Nephron (organoid): Measurements from ENCODE around the gene ALKBH5.

ENCODE experiments used
- H3K27ac Mint-ChIP-seq, 3 experiments: 2 replicates each; pipeline ENCODE4 v1.8.0; 2020; ENCODE audit warnings: mixed read lengths in 3 of 3, mild to moderate bottlenecking in 2 of 3, moderate library complexity in 1 of 3
- H3K27me3 Mint-ChIP-seq: 2 replicates; pipeline ENCODE4 v1.8.0; 2021; ENCODE audit warnings: low read depth, mild to moderate bottlenecking, moderate library complexity, mixed read lengths
- H3K36me3 Mint-ChIP-seq: 2 replicates; pipeline ENCODE4 v1.8.0; 2020; ENCODE audit warnings: low read depth, mixed read lengths
- H3K4me1 Mint-ChIP-seq: 2 replicates; pipeline ENCODE4 v1.8.0; 2020; ENCODE audit warnings: mixed read lengths
- H3K4me3 Mint-ChIP-seq, 3 experiments: 2 replicates each; pipeline ENCODE4 v1.8.0; 2020; ENCODE audit warnings: mild to moderate bottlenecking in 3 of 3, mixed read lengths in 3 of 3, moderate library complexity in 2 of 3
- H3K9me3 Mint-ChIP-seq: 2 replicates; pipeline ENCODE4 v1.8.0; 2020; ENCODE audit warnings: mixed read lengths
- TF ChIP-seq, protein P1 (sequence below), 3 experiments: fragments of 200-600 bp; sonication (generic); IDR thresholded peaks; one replicate each; pipeline ENCODE4 v1.5.0; 2021; ENCODE audit warnings: antibody characterized with exemption in 3 of 3; ENCODE audit not compliant: unreplicated experiment in 3 of 3

ALKBH5 gene

DNA sequence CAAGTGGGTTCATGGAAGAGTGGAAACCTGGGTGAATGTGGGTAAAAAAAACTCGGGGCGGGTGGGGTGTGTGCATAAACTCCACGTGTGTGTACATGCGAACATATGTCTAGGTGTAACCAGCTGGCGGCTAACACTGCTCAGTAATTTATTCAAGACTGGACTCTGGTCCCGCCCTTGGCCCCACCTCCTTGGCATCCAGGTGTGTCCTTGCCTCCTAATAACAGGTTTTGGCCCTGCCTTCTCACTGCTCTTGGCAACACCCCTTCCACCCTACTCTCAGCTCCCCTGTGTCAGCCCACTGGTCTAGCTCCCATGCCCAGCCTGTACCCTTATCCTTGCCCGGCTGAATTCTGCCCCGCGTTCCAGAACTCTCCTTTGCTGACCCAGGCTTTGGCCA lies 66.6 kb downstream of the ALKBH5 start:
- H3K9me3 Mint-ChIP-seq, result no peaks in the 10 kb centered on the region
- no peak overlapping the region for H3K27ac Mint-ChIP-seq
- no peaks in the 10 kb centered on the region for H3K27me3 Mint-ChIP-seq
- peaks cover 49% of the 10 kb centered on the region for H3K36me3 Mint-ChIP-seq
- TF ChIP-seq, protein P1, sequence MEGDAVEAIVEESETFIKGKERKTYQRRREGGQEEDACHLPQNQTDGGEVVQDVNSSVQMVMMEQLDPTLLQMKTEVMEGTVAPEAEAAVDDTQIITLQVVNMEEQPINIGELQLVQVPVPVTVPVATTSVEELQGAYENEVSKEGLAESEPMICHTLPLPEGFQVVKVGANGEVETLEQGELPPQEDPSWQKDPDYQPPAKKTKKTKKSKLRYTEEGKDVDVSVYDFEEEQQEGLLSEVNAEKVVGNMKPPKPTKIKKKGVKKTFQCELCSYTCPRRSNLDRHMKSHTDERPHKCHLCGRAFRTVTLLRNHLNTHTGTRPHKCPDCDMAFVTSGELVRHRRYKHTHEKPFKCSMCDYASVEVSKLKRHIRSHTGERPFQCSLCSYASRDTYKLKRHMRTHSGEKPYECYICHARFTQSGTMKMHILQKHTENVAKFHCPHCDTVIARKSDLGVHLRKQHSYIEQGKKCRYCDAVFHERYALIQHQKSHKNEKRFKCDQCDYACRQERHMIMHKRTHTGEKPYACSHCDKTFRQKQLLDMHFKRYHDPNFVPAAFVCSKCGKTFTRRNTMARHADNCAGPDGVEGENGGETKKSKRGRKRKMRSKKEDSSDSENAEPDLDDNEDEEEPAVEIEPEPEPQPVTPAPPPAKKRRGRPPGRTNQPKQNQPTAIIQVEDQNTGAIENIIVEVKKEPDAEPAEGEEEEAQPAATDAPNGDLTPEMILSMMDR (IDR thresholded peaks at IDR 0.05; ENCODE audit: unreplicated experiment in 3 of 3), result no peak
- H3K4me3 Mint-ChIP-seq, result no peak overlapping the region
- peaks cover 7% of the 10 kb centered on the region for H3K4me1 Mint-ChIP-seq

DNA sequence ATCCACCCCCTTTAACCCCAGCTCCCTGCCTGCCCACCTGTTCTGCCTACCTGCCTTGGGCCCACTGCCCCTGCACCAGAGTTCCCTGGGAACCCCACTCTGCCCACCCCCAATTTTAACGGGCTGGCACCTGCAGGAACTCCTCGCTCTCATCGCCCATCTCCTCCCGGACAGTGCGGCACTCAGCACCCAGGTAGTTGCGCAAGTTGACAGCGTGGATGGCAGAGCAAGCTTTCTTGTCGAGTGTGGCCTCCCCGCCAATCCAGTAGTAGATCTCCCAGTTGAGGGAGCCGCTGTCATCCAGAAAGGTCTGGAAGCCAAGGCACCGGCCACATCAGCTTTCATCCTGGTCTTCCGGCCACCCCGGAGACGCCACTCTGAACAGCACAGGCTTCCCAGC lies 67.1 kb downstream of the ALKBH5 start:
- Mint-ChIP-seq H3K36me3 (peaks cover 46% of the 10 kb centered on the region), H3K4me3 (no peak overlapping the region), H3K27me3 (no peaks in the 10 kb centered on the region), H3K4me1 (peaks cover 7% of the 10 kb centered on the region), H3K9me3 (no peaks in the 10 kb centered on the region), H3K27ac (no peak overlapping the region)
- TF ChIP-seq, protein P1 (IDR thresholded peaks at IDR 0.05; ENCODE audit: unreplicated experiment in 3 of 3), result no peak

DNA sequence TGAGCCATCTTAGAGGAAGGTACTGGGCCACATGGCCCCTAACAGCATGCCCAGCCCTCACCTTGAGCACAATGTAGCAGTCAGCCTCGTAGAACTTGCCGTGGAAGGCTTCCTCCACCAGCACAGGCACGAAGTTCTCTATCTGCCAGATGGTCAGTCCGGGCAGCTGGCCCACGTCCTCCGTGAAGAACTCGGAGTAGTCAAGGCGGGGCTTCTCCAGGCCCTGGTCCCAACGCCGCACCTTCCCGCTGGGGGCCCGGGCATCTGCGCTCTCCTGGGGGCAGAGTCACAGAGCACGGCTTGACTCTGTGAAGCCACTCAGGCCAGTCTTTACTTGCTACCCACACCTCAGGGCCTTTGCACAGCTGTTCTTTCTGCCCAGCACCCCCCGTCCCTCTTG lies 67.6 kb downstream of the ALKBH5 start:
- Mint-ChIP-seq H3K27ac (no peak overlapping the region), H3K4me3 (no peak overlapping the region), H3K4me1 (peaks cover 7% of the 10 kb centered on the region), H3K27me3 (no peaks in the 10 kb centered on the region), H3K36me3 (peaks cover 44% of the 10 kb centered on the region), H3K9me3 (no peaks in the 10 kb centered on the region)
- TF ChIP-seq, protein P1 (IDR thresholded peaks at IDR 0.05; ENCODE audit: unreplicated experiment in 3 of 3), result no peak

DNA sequence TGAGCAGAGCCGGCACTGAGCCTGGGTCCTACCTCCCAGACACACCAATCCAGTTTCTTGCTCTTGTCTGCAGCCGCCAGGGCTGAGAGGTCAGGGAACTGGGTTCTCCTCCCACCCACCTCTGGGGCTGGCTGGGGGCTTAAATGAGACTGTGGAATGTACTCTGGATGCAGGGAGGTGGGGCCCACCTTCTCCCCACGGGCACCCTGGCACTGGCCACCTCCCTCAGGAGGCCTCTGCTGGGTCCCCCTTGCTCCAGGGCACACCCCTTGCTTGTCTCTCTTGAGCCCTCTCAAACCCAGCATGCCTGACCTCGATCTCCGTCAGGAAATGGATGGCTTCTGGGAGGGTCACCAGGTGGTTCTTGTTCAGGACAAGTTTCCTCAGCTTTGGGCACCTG lies 68.5 kb downstream of the ALKBH5 start:
- Mint-ChIP-seq H3K27ac (no peak overlapping the region), H3K4me3 (no peak overlapping the region), H3K4me1 (peaks cover 10% of the 10 kb centered on the region), H3K9me3 (no peaks in the 10 kb centered on the region), H3K27me3 (no peaks in the 10 kb centered on the region), H3K36me3 (peaks cover 39% of the 10 kb centered on the region)
- TF ChIP-seq, protein P1 (IDR thresholded peaks at IDR 0.05; ENCODE audit: unreplicated experiment in 3 of 3), result no peak

DNA sequence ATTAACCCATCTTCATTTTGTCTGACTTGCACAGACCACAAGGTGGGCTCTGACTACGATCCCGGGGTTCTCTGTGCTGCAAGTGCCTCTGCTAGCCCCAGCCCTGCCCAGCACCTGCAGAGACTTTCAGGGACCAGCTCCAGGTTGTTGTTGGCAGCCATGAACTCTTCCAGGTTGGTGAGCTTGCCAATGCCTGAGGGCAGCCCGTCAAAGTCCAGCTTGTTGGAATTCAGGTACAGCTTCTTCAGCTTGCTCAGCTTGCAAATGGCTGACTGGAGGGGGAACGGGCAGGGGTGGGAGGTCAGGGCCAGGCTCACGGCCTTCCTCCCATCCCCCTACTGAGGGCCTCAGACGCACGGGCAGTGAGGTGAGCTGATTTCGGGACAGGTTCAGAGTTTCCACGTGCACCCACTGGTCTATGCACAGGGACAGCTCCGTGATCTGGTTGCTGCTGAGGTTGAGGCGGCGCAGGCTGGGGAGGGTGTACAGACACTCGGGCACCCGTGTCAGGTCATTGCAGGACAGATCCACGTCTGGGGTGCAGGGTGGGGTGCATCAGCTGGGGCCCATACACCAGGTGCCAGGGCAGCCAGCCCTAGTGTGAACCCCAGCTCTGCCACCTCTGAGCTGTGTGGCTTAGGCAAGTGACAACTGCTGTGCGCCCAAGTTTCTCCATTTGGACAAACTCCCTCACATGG lies 69.7 kb downstream of the ALKBH5 start:
- H3K27ac Mint-ChIP-seq, result no peak overlapping the region
- TF ChIP-seq, protein P1 (IDR thresholded peaks at IDR 0.05; ENCODE audit: unreplicated experiment in 3 of 3), result no peak
- no peaks in the 10 kb centered on the region for H3K27me3 Mint-ChIP-seq
- no peak overlapping the region for H3K4me3 Mint-ChIP-seq
- peaks cover 11% of the 10 kb centered on the region for H3K4me1 Mint-ChIP-seq
- no peaks in the 10 kb centered on the region for H3K9me3 Mint-ChIP-seq
- peaks cover 32% of the 10 kb centered on the region for H3K36me3 Mint-ChIP-seq
